HG03457 (cell line): Measurements from ENCODE around the gene CMKLR1.

Source experiments
- ATAC-seq: cut with Tn5 transposase; IDR thresholded peaks from one replicate; pipeline ENCODE4 v1.9.1; 2021; ENCODE audit warnings: moderate number of reproducible peaks; ENCODE audit not compliant: unreplicated experiment

CMKLR1 gene

DNA sequence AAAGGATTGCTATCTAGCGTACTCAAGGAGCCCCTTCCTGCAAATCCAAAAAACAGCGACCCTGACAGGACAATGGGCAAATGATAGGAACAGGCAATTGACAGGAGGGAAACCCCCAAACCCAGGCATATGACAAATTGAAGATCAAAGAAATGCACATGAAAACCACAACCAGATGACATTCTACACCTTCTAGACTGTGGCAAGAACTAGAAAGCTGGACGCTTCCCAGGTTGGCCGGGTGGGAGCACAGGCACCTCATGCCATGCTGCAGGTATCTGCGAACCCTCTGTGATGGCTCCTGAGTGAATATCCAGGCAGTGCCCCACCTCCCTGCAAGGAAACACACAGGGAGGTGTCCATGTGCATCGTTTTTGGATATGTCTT, 37.1 kb downstream of the CMKLR1 start:
- ATAC-seq: no peak

DNA sequence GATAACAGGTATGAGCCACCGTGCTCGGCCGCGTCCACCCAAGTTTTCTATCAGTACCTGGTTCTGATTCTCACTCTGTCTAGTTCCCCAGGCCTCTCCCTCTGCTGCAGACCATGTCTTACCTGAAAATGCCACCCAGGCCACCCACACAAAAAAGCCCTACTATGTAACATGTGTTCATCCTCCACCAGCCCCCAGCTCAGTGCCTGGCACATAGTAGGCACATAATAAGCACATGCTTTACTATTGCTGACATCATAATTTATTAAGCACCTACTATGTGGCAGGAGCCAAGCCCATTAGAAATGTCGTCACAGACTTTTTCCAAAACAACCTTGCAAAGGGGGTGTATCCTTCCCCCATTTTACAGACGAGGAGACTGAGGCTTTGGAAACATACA, 37.8 kb downstream of the CMKLR1 start:
- no peak for ATAC-seq

DNA sequence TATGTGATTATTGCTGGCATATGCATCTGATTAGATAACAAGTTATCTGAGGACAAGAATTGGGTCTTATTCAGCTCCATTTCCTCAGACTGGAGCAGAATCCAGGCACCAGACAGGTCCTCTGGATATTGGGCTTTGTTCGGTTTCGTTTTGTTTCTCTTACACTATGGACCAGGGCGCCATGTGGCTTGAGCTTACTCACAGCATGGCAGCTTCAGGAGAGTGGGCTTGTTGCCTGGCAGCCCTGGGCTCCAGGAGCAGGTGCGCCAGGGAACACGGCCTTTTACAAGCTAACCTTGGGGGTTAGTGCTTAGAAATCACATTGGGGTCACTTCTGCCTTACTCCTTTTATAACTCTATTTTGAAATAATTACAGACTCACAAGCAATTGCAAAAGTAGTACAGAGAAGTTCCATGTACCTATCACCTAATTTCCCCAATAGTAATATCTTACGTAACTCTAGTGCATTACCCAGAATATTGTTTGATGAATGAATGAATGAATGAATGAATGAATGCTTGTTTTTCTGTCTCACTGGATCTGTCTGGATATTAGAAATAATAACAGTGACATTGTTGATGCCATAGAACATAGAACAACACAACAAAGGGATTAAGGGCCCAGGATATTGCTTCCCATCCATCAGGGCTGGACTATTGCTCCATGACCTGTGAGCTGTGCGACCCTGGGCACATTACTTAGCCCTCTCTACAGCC, 39.0 kb downstream of the CMKLR1 start:
- no peak for ATAC-seq

DNA sequence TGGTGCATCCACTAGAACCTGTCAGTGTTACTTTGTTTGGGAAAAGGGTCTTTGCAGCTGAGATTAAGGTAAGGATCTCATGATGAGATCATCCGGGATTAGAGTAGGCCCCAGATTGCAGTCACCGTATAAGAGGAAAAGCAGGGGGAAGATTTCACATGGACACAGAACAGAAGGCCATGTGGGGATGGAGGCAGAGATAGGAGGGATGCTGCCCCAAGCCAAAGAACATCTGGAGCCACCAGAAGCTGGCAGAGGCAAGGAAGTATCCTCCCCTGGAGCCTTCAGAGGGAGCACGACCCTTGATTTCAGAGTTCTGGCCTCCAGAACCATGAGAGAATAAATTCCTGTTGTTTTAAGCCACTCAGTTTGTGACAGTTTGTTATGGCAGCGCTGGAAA, 39.6 kb downstream of the CMKLR1 start:
- ATAC-seq: no peak

DNA sequence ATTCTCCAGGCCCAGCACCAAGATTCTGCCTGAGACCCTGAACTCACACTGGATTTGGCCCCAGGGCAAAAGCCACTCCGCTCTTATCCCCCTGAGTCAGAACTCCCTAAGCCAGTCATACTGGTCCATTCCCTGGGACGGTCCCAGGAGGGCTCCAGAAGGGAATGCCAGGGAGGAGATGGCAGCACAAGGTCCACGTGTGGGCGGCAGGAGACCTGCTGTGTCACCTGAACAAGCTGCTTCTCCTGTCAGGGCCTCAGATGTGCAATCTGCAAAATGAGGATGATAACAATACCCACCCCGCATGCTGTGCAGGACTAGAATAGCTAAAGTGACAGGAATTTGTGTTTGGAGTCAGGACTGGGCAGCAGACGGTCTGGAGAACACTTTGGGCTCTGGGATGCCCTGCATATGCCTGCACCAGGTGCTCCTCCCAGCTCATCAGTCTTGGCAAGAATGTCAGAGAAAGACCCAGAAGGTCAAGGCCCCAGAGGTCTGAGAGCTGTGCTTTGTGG, 40.3 kb downstream of the CMKLR1 start:
- no peak for ATAC-seq

DNA sequence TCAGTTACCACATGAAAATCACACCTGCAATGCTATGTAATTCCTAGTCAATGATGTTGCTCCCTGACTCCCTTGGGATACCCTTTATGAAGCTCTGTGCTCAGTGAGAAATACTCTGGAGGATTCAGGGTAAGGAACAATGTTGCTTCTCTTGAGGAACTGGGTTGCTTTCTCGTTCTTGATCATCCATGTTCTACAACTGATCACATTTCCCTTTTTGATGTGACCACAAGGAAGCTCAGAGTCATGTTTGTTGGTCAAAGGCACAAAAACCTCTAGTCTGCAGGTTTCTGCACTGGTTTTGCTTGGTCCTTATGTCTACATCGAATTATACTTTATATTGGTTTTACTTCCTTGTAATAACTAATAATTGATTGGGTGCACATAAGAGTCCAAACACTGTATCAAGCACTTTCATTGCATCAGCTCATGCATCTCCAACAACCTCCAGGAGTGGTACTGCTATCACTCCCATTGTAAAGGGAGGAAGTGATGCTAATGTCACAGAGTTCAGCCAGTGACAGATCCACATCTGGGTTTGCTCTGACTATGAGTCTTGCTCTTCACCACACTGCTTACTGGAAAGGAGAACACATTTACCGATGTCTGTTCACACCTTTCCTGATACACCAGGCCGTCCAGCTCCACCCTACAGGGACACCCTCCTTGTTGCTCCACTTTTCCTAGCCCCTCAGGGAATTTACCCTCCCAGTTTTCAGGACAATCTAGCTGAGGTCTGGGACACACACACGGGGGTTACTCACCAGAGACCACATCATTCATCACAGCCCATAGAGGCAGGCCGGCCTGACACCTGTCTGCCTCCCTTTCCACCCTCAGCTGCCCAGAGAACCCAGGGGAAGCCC, 41.0 kb downstream of the CMKLR1 start:
- ATAC-seq: no peak

DNA sequence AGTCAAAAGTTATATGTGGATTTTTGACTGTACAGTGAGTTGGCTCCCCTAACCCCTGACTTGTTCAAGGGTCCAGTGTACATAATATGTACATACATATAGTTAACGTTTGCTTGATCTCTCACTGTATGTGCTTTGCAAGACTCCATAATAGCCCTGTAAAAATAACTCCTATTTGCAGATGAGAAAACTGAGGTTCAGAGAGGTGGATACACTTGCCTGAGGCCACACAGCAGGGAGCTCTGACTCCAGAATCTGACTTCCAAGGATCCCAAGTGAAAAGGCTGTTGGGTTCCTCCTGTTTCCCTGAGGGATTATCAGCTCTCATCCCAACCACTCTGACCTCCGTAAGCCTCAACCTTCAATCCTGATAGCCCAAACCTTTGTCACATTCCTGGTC, 41.7 kb downstream of the CMKLR1 start:
- ATAC-seq: no peak

DNA sequence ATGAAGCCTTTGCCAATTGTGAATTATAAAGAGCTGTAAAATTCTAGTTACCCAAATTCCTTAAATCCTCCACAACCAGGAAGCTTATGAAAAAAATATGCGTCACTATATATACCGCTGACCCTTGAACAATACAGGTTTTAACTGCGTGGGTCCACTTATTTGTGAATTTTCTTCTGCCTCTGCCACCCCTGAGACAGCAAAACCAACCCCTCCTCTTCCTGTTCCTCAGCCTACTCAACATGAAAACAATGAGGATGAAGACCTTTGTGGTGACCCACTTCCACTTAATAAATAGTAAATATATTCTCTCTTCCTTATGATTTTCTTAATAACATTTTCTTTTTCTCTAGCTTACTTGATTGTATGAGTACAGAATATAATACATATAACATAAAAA, 42.2 kb downstream of the CMKLR1 start:
- no peak for ATAC-seq

DNA sequence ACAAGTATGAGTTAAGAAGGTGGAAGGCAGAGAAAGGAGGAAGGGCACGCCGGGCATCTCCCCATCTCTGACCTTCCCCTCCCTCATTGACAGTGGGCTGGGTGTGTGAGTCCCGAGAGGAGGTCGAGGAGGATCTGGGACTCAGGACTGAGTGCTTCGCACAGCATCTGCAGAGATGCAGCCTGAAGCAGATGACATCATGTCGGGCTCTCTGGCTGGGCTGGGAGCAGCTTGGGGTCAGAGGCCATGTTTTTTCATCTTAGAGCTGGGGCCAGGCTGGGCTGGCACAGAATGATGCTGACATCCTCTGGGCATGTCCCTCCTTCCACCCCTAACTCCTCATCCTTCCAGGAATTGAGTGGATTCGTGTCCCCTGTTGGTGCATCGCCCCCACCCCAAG, 43.5 kb downstream of the CMKLR1 start:
- no peak for ATAC-seq

DNA sequence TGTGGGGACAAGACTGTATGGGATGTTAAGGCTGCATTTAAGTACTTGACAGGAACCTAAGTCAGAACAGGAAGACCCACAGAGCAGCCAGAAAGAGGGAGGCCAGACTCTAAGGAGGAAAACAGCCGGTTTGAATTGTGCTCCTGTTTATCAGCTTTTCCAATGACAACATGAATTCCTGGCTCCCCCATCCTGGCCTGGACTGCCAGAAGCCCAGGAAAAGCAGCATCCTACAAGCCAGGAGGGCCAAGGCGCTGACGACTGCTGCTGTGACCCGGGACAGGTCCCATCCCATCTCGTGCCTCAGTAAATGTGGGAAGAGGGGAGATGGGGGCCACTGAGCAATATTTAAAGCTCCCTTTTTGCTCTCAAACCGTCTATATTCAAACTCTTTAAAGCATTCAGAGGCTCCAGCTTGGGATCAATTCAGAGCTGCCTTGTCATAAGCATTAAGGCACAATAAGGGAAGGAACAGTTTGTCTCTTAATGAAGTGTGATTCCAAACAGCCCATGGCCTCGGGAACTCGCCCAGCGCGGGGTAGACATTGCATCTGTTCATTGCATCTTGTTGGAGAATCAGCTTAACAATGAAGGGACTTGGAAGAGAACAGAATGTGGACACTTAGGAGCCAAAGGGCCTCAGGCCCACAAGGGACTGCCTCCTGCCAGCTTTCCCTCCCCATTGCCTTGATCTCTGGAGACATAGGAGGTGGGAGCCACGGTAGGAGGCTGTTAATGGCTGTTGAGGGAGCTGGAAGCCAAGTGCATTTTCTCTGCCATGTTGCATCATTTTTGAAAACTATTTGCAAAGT, 49.6 kb downstream of the CMKLR1 start:
- ATAC-seq: no peak

DNA sequence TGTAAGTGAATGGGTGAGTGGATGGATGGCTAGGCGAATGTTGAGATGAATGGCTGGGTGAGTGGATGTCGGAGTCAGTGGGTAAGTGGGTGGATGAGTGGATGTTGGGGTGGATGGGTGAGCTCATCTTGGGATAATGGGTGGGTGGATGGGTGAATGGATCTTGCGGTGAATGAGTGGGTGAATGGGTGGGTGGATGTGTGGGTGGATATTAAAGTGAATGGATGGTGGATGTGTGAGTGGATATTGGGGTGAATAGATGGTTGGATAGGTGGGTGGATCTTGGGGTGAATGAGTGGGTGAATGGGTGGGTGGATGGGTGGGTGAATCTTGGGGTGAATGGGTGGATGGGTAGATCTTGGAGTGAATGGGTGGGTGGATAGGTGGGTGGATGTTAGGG, 51.9 kb downstream of the CMKLR1 start:
- no peak for ATAC-seq

DNA sequence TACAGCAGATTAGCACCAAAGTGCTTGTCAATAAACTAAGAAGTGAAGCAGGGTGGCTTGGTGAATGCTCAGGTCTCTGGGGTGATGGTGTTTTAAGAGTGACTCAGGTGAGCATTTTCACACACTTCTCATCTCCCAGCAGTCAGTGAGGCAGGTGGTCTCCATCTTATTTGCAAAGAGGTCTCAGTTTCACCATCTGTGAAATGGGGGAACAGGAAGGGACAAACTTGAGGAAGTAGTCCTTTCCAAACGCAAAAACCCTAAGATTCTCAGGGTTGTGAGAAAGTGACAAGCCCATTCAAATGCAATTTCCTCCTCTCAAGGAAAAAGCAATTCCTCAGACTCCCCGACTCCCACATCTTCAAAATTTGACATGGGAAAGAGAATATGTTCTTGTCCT, 54.1 kb downstream of the CMKLR1 start:
- ATAC-seq: no peak

DNA sequence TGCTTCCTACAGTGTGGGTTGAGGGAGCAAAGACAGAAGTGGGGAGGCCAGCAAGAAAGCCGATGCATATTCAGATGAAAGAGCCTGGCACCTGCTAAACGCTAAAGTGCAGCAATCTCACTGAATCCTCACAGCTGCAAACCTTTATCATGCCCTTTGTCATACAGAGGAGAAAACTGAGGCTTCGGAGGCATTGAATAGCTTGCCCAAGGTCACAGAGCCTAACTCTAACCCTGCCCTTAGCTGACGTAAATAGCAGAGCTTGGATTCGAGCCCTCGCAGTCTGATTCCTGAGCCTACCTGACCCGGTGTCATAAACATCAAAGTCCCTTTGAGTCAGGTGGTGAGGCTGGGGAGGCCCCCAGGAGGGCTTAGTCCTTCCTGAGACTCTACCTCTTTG, 54.9 kb downstream of the CMKLR1 start:
- no peak for ATAC-seq

DNA sequence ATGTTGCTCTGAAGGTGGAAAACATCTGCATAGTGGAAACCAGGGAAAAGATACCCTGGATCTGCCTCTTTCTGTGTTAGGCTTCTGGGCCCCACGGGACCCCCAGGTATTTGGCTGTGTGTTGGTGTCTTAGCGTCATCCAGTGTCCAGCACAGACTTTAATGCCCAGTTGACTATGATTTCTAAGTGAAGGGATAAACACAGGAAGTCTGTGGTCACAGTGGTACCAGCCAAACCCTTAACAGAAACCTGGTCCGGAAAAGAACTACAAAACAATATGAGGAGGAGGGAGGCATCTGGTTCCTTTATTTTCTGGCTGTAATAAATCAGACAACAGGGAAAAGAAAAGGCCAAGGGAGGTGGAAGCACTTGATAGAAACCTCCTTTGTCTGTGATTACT, 56.4 kb downstream of the CMKLR1 start:
- no peak for ATAC-seq

DNA sequence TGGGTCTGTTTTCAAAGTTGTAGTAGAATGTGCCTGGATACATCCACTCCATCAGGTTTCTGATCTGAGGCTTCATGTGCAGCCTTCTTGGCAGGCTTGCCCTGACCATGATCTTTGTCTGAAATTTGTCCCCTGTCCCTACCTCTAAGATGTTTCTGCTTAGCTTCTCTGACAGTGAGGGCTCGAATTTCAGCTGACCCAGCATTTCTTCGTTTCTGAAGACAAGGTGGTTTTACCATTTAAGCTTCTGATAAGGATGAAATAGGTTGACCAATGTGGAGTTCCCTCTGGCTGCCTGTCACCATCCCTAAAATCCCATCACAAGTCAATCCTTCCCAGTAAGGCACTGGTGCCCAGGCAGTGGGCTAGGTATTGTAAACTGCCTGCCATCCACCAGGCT, 57.0 kb downstream of the CMKLR1 start:
- no peak for ATAC-seq

DNA sequence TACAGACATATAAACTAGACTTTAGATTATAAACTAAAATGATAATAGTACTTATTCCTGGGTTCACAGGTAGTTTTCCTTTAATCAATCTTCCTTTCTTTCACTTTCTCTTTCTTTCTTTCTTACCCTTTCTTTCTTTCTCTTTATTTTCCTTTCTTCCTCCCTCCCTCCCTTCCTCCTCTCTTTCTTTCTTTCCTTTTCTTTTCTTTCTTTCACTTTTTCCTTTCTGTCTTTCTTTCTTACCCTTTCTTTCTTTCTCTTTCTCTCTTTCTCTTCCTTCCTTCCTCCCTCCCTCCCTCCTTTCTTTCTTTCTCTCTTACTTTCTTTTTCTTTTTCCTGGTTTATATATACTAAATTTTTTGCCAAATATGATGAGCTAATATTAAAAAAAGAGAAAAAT, 61.5 kb downstream of the CMKLR1 start:
- no peak for ATAC-seq

DNA sequence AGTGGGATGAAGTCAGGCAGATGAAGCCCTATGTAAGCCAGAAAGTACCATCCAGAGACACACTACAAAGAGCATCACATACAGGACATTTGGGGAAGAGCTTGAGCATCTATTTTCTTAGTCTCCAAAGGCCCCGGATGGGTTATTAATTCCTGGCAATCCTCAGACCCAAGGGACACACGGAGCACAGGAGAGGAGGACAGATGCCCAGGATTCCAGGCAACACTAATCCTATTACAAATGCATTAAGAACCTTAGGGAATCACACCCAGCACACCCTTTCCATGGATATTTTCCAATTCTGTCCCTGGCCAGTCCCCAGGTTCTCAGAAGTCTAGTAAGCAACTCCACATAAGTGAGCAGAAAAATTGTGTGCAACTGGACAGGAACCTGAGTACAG, 65.9 kb downstream of the CMKLR1 start:
- no peak for ATAC-seq

DNA sequence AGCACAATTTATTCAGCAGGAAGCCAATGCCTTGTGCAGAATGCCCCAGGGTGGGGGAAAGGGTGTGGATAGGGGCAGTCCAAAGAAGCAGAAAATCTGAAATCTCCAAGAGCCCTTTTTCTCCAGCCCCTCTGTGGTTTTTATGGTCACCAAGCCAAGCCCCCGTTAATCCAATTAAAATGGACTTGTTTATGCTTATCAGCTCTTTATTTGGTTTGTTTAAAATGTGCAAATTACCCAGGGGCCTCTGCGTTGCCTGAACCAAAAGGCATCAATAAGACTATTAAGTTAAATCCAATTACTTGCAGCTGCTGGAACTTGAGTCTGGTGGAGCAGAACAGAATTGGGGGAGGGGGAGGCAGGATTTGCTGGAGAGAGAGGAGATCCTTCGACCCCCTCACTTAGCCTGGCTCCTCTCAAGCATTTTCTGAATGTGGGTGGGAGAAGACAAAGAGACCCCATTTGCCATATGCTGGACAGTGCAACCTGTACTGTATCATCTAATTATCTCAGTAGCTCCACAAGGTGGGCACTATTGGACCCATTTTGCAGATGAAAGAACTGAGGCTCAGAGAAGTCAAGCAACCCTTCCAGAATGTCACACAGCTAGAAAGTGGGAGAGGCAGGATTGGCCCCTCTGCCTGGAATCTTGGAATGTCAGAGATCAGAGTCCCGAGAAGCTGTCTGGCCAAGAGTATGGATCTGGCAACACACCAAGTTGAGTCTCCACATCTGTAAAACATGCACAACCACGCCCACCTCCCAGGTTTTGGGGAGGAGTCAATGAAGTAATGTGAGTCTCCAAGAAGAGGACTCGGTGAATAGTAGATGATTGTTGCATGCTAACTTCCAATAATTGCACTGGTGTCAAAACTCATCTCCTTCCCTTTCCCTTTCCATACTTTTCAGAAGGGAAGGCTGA, 66.9 kb downstream of the CMKLR1 start:
- ATAC-seq: no peak

DNA sequence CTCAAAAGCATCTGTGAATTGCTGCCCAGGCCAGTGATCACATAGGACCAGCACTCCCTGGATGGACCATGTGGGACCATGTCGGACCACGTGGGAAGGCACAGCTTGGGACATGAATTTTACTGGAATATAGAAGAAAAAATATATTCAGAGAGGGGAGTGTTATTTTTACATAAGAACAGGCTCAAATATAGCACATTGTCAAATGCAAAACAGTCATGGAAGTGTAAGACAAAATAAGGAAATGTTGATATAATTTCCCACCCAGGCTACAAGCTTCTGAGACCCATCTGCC, 68.3 kb downstream of the CMKLR1 start:
- no peak for ATAC-seq

DNA sequence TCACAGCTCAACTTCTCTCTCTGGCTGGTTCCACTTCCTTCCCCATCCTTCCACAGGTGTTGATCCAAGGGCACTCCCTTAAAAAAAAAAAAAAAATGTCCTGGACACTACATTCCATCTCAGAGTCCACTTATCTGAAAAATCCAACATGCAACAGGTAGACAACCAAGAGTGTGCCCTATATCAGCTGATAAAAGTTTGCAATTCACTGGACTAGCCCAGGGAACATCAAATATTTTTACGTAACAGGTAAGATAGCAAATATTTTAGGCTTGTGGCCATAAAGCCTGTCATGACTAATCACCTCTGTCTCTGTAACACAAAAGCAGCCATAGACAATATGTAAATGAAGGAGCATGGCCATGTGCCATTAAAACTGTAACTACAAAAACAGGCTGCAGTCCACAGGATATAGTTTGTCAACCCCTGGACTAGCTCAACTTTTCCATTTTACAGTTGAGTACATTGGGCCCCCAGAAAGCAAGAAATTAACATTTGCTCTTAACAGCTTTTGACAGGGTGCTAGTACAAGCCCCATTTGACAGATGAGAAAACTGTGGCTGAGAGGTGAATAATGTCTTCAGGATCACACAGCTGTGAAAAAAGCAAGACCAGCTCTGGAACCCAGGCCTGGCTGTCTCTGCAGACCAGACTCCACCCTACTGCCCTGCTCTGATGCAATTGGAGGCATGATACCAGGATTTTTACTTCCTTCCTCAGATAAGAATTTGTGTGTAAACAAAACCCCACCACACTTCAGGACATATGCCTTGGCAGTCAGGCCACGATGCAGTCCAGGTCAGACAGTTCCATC, 68.9 kb downstream of the CMKLR1 start:
- ATAC-seq: no peak
